HG02610 (cell line): Measurements from ENCODE around the gene CEBPG.

ENCODE experiments used
- ATAC-seq: cut with Tn5 transposase; IDR thresholded peaks from one replicate; pipeline ENCODE4 v1.9.1; 2021; ENCODE audit warnings: mild to moderate bottlenecking, moderate library complexity; ENCODE audit not compliant: unreplicated experiment

The CEBPG gene

DNA sequence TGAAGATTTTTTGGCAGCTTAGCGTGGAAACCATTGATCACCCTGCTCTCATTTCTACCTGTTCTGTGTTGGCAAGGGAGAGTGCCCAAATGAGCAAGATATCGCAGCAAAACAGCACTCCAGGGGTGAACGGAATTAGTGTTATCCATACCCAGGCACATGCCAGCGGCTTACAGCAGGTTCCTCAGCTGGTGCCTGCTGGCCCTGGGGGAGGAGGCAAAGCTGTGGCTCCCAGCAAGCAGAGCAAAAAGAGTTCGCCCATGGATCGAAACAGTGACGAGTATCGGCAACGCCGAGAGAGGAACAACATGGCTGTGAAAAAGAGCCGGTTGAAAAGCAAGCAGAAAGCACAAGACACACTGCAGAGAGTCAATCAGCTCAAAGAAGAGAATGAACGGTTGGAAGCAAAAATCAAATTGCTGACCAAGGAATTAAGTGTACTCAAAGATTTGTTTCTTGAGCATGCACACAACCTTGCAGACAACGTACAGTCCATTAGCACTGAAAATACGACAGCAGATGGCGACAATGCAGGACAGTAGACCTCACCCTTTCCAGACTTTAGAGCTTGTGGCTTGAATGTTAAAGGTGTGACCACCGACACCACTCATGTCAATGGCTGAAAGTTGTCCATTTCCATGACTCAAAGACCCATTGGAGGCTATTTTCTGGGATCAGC, 5.8 kb downstream of the CEBPG start:
- no peak for ATAC-seq

DNA sequence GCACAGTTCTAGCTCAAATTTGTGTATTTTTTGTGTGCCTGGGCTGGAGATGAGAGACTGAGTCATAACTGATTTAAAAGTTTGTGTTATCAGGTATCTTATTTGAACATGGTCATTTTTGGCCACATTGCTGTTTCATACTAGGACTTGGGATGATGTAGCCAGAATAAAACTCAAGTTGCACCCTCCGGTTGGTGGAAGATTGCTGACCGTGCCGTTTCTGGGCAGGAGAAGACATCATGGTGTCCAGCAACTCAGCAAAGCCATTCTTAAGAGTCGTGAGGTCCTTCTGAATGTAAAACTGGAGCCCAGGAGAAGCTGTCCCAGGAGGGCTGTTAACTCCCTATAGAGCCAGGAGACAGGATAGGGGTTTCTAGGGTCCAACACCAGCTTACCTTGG, 7.6 kb downstream of the CEBPG start:
- ATAC-seq: no peak

DNA sequence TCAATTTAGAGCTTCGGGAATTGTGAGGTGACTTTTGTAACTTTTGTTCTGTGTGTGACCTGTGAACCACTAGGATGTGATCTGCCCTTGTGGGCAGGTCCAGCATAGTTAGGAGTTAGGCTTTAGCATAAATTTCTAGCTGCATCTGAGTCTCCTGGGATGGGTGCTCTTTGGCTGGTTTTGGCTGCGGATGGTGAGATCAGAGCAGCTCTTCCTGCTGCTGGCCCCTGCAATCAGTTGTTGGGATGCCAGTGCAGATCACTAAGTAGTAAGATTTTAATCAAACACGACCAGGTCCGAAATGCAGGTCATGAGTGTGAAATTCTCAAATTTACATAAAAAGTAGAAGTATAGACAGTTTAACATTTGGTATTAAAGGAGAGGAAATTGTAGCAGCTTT, 8.5 kb downstream of the CEBPG start:
- no peak for ATAC-seq

DNA sequence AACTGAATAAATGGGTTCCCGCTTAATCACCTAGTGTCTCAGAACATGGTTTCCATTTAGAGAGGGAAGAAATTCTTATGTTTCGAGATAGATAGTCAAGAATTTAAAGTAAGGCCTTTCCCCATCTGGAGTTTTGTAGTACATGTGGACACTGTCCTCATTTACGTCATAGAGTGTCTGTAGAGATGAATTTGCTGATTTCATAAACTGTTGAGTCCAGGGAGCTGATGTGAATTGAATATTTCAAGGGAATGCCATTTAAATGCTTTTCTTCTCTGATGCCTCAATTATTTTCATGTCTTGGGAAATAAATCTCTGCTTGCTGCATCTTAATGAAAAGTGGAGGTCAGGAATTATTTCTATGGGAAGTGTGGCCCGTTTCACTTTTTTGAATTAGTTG, 9.5 kb downstream of the CEBPG start:
- ATAC-seq: no peak

DNA sequence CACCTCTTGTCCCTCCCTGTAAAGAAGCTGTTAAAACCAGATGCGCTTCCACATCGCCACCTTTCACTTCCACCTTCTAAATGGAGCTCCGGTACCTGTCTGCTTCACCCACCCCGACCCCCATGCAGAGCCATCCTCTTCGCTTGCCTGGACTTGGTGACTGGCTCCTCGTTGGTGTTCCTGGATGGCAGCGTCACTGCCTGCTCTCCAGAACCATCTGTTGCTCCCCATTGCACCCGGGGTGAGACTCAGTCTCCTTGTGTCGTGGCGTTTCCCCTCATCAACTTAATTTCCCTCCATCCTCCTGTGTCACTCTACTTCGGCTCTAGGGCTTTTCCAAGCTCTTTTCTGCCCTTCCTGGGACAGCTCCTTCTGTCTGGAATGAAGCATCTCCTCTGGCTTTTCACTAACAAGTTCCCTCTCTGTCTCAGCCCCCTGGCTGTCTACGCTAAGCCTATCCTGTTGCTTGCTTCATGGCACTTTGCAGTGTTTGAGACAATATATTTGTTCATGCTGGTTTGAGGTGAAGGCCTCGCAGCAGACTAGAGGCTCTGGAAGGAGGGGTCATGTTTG, 10.3 kb downstream of the CEBPG start:
- no peak for ATAC-seq

DNA sequence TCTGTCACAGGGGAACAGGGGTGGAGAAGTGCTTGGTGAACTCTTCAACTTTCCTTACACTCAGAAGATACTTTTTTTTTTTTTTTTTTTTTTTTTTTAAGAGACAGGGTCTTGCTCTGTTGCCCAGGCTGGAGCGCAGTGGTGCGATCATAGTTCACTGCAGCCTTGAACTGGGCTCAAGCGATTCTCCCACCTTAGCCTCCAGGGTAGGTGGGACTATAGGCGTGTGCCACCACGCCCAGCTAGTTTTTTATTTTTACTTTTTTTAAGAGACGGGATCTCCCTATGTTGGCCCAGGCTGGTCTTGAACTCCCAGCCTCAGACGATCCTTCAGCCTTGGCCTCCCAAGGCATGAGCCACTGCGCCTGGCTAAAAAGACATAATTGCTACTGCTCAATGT, 11.5 kb downstream of the CEBPG start:
- no peak for ATAC-seq

DNA sequence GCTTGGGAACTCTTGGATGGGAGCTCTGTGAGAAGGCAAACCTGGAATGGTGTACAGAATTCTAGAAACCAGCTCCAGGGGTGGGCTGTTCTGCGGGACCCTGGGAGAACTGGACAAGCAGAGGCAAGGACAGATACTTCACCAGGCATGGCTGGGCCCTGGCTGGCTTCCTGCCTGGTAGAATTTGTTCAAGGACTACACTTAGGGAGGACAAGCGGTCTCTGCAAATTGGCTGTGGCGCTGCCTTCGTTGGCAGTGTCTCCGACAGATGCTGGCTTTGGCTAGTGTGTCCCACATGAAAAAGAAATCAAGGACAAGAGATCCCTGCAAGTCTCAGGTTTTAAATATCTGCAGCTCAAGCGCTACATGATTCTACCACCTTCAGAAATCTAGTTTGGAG, 12.4 kb downstream of the CEBPG start:
- ATAC-seq: no peak

DNA sequence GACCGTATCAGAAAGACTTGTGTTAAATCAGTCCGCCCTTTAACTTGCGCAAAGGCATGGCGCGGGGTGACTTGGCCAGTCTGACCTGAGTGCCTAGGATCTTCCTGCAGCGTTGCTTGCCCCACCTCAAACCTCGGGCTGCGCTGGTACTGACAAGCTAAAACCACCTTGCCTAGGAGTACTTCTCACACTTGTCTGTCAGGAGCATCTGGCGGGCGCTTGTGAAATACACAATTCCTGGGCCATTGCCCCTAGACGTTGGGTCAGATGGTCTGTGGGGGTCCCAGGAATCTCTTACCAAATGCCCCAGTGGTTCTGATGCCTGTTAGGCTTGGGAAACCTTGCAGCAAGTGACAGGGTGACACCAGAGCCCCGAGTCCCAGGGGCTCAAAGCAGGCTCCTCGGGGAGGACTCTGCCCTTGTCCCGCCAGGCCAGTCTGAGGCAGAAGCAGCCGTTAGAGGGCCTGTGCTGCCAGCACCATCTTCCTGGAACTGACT, 12.9 kb downstream of the CEBPG start:
- no peak for ATAC-seq

DNA sequence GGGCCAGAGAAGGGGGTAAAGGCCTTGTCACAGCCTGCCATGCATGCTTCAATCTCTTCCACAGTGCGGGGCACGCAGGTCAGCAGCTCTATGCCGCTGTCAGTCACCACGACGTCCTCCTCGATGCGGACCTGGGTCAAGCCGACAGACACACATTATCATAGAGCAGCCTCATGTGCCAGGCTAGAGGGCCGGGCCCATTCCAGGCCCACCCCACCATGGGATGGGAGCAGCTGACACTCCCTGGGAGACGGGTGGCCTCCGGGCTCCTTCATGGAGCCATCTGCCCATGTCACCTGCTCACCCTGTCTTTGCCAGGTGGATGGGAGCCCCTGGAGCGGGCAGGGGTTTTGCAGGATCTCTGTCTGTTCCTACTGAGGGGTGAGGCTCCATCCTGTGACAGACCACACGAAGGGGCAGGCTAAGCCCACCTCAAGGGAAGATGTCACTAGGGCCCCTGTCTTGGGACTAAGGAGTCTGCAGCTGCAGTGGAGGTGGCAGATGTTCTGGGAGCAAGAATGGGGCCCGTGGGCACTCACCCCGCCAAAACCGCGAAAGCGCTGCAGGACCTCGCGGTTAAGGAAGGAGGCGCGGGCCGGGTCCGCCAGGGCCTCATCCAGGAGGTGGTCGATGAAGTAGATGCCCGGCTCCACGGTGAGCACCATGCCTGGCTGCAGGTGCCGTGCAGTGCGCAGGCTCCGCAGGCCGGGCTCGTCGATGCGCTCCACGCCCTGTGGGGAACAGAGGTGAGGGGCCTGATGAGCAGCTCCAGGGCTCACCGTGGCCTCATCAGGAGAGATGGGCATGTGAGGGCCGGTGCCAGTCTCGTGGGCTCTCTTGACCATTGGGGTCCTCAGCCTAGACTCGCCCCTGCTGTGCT, 14.1 kb downstream of the CEBPG start:
- no peak for ATAC-seq

DNA sequence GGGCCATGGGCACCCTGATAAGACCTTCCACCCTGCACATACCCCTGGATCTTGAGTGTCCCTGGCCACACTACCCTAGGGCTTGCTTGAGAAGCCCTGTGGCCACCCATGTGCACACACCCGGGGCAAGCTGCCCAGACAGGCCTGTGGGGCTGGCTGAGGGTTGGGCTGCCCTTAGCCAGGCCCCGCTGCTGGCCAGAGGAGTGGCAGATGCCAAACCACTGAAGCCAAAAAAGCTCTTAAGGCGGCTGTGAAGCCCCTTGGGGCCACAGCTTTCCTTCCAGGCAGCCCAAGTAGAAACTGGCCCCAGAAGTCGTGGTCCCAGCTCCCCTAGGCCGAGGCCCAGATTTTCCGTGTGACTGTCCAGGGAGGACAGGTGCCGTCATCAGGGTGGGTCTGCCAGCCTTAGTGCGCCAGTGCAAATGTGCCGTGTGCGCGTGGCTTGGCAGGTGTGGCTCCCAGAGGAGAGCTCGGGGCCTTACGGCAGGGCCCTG, 14.8 kb downstream of the CEBPG start:
- ATAC-seq: no peak

DNA sequence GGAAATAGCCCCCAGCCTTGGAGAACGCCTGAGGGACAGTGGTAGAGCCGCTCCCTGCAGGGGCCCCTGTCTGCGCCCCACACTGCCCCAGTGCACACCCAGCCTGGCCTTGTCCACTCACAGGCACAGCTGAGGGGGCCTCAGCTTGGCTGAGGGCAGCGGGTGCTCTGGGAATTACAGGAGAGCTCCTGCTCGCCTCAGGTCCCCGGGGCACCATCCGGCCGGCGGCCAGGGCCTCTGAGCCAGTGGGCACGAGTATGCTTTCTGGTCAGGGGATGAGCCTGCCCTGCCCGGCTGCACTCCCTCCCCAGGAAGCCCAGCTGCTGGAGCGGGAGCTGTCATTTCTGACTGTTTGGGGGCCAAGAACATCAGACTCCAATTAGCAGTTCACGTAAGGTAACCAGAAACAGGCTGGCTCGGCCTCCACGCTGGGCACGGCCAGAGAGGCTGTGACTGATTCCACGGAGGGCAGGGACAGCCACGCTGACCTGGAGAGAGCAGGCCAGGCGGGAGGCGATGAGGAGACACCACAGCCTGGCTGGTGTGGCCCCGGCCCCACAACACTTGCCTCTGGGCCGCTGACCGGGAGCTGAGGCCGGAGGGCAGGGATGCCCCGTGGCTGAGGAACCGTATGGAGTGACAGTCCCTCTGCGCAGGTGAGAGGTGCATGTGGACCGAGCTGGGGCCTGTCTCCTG, 15.4 kb downstream of the CEBPG start:
- no peak for ATAC-seq

DNA sequence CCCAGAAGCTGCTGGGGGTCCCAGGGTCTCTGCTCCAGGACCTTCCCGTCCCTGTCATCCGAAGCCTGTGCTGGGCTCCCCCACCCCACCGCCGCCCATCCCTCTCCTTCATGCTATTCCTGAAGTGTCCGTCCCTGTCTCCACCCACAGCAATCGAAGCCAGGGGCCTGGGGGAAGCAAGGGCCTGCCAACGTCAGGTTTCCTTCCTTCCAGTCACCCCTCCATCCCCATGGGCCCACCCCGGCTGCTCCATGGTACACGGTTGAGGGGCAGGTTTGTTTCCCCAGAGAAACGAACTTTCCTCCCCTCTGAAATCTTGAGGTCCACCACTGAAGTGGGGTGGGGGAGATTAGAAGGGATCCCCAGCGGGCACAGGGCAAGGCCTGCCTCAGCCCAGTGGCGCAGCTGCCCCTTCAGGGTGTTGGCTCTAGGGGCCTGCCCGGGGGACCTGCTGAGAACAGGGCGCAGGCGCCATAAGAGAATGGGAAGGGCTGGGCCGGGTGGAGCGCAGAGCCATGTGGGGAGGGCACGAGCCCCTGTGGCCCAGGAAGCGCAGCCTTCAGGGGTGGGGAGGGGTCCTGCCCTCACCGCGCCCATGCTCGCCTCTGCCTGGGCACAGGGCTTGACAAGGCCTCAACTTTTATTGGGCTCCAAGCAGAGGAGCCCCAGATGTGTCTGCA, 16.1 kb downstream of the CEBPG start:
- ATAC-seq: no peak

DNA sequence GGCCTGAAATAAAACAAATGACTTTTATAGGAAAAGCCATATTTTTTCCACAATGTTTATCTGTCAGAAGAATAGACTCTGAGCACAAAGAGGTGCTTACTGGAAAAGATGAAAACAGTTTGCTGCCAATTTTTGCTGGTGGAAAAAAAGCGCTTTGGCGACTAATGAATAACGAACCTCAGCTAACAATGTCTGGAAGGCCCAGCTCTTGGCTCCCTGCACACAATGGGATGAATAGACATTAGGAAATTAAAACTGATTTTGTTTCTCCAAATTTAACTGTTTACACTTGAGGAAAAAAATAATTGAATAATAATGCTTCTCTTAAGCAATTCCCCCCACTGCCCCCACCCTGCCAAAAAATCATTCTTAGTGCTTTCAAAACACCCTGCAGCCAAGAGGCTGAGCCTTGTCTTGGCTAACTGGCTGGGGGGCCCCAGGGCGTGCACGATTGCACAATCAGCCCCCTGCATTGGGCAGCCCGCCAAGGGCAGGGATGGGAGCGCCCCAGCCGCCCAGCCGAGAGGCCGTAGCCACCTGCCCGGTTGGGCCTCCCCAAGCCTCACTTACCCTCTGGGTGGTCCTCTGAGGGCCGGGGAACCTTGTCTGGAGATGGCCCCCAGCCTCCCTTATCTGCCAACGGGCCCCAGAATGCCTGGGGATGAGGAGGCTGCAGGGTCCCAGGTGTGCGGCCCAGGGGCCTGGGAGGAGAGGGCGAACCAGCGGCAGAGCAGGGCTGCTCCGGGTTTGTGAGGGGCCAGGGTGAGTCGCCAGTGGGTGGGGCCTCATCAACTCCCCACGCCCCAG, 16.8 kb downstream of the CEBPG start:
- no peak for ATAC-seq

DNA sequence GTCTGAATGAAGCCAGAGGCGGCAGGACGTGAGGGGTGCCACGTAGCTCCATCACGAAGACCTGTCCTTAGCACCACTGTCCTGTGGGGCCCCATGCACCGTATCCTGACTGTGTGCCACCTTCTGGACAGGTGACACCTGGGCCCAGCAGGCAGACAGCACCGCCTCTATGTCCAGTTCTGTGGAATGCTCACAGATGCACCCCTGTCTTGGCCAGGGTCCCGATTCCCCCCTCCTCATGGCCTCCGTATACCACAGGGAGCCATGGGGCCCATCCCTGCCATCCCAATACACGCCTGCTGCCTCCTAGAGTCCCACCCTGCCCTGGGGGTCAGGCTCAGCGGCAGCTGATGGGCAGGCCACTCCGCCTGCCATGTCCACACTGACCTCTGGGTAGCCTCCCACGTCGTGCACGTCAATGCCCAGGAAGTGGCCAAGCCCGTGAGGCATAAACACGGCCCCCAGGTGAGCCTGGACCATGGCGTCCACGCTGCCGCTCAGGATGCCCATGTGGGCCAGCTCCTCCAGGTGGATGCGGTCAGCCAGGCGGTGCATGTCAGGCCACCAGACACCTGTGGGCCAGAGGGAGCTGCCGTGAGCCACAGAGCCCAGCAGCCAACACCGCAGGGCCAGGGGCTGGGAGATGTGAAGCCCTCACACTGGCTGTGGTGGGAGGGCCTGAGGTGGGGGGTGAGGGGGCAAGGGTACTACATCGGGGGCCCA, 17.6 kb downstream of the CEBPG start:
- no peak for ATAC-seq

DNA sequence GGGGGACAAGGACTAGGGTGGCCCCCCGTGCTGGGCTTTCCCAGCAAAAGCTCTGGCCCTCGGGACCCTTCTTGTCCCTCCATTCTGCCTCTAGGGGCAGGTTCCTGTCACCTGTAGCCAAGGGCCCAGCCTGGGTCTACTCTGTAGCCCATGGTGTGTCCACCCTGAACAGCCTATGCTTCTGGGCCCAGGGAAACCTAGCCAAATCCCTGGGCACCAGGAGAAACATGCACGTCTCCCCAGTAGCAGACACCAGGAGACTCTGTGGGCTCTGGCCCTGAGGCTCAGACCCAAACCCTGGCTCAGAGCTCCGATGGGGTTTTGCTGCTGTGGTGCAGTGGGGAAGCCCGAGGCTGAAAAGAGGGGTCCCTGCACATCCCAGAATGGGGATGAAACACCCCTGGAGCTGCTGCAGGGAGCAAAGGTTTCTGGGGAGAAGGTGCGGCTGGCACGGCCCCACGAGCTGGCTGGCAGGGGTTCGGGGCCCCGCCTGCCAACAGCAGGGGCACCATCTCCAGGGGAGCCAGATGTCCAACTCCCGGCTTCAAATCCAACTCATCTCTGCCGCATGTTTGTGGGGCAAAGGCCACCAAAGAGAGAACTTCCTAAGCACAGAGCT, 18.2 kb downstream of the CEBPG start:
- no peak for ATAC-seq

DNA sequence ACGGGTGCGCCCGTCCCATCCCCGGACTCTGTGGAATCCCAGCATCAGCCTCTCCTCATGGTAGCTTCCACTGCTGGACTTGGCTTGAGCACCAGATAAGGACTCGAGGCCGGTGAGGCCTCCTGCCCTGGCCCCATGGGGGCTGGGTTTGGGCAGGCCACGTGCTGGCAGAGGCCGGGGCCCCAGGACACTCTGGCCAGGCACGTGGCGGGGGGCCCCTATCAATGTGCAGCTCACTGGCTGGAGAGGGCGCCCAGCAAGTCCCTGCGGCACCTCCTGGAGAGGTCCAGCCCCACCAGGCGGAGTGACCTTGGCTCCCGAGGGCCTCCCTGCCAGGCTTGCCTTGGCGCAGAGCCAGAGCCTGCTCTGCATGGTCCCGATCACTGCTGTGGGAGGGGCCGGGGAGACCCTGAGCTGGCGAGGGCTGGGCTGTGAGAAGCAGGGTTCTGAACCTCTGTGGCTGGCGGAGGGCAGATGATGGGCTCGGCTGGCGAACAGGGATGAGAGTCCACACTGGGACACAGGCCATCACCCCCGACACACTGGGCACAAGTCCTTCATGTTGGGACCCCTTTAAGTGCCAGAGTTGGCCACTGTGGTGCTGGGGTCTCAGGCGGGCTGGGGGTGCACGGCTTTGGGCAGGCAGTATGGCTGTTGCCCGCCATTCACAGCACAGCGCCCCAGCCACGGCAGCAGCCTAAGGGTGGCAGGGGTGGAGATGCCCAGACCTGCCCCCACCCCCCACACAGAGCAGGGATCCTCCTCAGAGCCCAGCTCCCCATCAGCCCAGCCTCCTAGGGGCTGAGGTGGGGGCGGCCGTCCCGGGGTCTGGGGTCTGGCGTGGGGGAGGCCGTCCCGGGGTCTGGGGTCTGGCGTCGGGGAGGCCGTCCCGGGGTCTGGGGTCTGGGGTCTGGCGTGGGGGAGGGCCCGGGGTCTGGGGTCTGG, 19.1 kb downstream of the CEBPG start:
- ATAC-seq: no peak

DNA sequence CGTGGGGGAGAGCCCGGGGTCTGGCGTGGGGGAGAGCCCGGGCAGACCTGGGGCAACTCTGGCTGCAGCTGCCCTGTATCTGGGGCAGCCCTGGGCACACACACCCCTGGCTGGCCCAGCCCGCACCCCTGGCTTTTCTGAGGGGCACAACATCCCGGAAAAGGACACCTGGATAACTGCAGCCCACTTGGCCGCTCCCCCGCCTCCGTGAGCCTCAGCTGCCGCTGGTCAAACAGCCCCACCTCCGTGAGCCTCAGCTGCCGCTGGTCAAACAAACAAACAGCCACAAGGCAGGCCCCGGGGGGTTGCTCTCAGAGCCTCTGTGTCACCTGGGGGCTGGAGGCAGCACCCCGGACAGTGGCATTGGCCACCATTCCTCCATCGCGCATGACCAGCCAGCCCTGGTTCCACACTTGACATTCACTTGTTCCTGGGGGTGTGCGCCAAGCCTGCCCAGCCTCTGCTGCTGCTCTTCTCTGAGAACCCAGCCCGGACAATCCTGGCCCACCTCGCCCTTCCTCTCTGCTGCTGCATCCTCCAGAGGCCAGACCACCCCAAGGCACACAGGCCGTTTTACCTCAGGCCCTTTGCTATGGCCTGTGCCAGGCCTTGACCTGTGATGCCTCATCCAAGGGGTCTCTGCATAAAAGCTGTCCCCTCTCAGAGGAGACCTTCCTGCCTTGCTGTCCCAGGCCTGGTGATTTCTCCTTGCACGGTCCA, 19.9 kb downstream of the CEBPG start:
- ATAC-seq: no peak
